H9 (cell line): ENCODE results near the gene PPP1R13L. TPM values are rescaled to one million over a fixed set of nuclear protein-coding genes. Genes with fewer than 3 reads are reported as not detected.

Experiments
- DNase-seq: peaks from one replicate; pipeline ENCODE4 v3.0.0-alpha.2; 2017
- H2AFZ ChIP-seq: one replicate; pipeline ENCODE4 v1.6.1; 2013; ENCODE audit warnings: mild to moderate bottlenecking, low read length, control low read depth, moderate library complexity
- H2AK5ac ChIP-seq: 2 replicates; pipeline ENCODE4 v1.6.1; 2013; ENCODE audit warnings: low read length, control low read depth, mixed read lengths; ENCODE audit not compliant: insufficient read length
- H2BK120ac ChIP-seq: one replicate; pipeline ENCODE4 v1.6.1; 2013; ENCODE audit warnings: low read depth, mild to moderate bottlenecking, low read length, control low read depth, inconsistent platforms; ENCODE audit not compliant: poor library complexity, severe bottlenecking
- H2BK12ac ChIP-seq: 2 replicates; pipeline ENCODE4 v1.6.1; 2013; ENCODE audit warnings: low read length, control low read depth, mixed read lengths, low read depth; ENCODE audit not compliant: insufficient read length
- H2BK15ac ChIP-seq: 2 replicates; pipeline ENCODE4 v1.6.1; 2013; ENCODE audit warnings: low read depth, low read length, control low read depth
- H2BK20ac ChIP-seq: one replicate; pipeline ENCODE4 v1.6.1; 2013; ENCODE audit warnings: low read depth, mild to moderate bottlenecking, low read length, control low read depth, inconsistent platforms; ENCODE audit not compliant: poor library complexity, severe bottlenecking
- H2BK5ac ChIP-seq: 2 replicates; pipeline ENCODE4 v1.6.1; 2013; ENCODE audit warnings: low read length, control low read depth, mixed read lengths; ENCODE audit not compliant: insufficient read length
- H3K14ac ChIP-seq: 2 replicates; pipeline ENCODE4 v1.6.1; 2013; ENCODE audit warnings: low read length, control low read depth; ENCODE audit not compliant: insufficient read depth
- H3K18ac ChIP-seq: 2 replicates; pipeline ENCODE4 v1.6.1; 2013; ENCODE audit warnings: low read depth, mild to moderate bottlenecking, mixed read lengths, low read length, control low read depth; ENCODE audit not compliant: insufficient read length
- H3K23ac ChIP-seq: 2 replicates; pipeline ENCODE4 v1.6.1; 2013; ENCODE audit warnings: low read length, control low read depth, mixed read lengths, low read depth; ENCODE audit not compliant: insufficient read length
- H3K23me2 ChIP-seq: 2 replicates; pipeline ENCODE4 v1.6.1; 2013; ENCODE audit warnings: low read depth, mild to moderate bottlenecking, mixed read lengths, low read length, control low read depth; ENCODE audit not compliant: insufficient read length, poor library complexity, severe bottlenecking
- H3K27ac ChIP-seq: 2 replicates; pipeline ENCODE4 v1.5.1; 2013; ENCODE audit warnings: low read length, control low read depth, mixed read lengths, low read depth; ENCODE audit not compliant: insufficient read length
- H3K27me3 ChIP-seq: 2 replicates; pipeline ENCODE4 v1.6.1; 2013; ENCODE audit warnings: low read length, control low read depth, inconsistent platforms; ENCODE audit not compliant: insufficient read depth
- H3K4ac ChIP-seq: 2 replicates; pipeline ENCODE4 v1.6.1; 2013; ENCODE audit warnings: low read depth, mild to moderate bottlenecking, control low read depth, inconsistent platforms, low read length, moderate library complexity
- H3K4me1 ChIP-seq: 2 replicates; pipeline ENCODE4 v1.6.1; 2013; ENCODE audit warnings: low read length, control low read depth, inconsistent platforms; ENCODE audit not compliant: insufficient read depth
- H3K4me2 ChIP-seq: 2 replicates; pipeline ENCODE4 v1.6.1; 2013; ENCODE audit warnings: low read length, control low read depth, mixed read lengths; ENCODE audit not compliant: insufficient read length, insufficient read depth
- H3K56ac ChIP-seq: 2 replicates; pipeline ENCODE4 v1.6.1; 2013; ENCODE audit warnings: low read depth, mild to moderate bottlenecking, mixed read lengths, low read length, control low read depth; ENCODE audit not compliant: insufficient read length
- H3K79me1 ChIP-seq: 2 replicates; pipeline ENCODE4 v1.6.1; 2013; ENCODE audit warnings: low read depth, mild to moderate bottlenecking, moderate library complexity, low read length, control low read depth, inconsistent platforms; ENCODE audit not compliant: insufficient read depth, poor library complexity, severe bottlenecking
- H3K79me2 ChIP-seq: 2 replicates; pipeline ENCODE4 v1.6.1; 2013; ENCODE audit warnings: low read length, control low read depth, inconsistent platforms; ENCODE audit not compliant: insufficient read depth
- H3K9ac ChIP-seq: 2 replicates; pipeline ENCODE4 v1.6.1; 2013; ENCODE audit warnings: low read length, control low read depth, mixed read lengths; ENCODE audit not compliant: insufficient read length; ENCODE audit errors: extremely low read depth
- H3K9me3 ChIP-seq: one replicate; pipeline ENCODE4 v1.6.1; 2013; ENCODE audit warnings: low read depth, low read length, inconsistent platforms; ENCODE audit not compliant: control insufficient read depth
- H3T11ph ChIP-seq: one replicate; pipeline ENCODE4 v1.6.1; 2013; ENCODE audit warnings: mild to moderate bottlenecking, low read length, control low read depth, inconsistent platforms
- H4K20me1 ChIP-seq: one replicate; pipeline ENCODE4 v1.6.1; 2013; ENCODE audit not compliant: control insufficient read depth, insufficient read length, insufficient read depth
- H4K5ac ChIP-seq: 2 replicates; pipeline ENCODE4 v1.6.1; 2013; ENCODE audit warnings: low read depth, mild to moderate bottlenecking, mixed read lengths, low read length, control low read depth; ENCODE audit not compliant: insufficient read length
- H4K8ac ChIP-seq: replicated peaks from 2 replicates; pipeline ENCODE4 v1.6.1; 2013; ENCODE audit warnings: low read length, control low read depth, mixed read lengths, low read depth; ENCODE audit not compliant: insufficient read length
- H4K91ac ChIP-seq: 2 replicates; pipeline ENCODE4 v1.6.1; 2013; ENCODE audit warnings: low read depth, mild to moderate bottlenecking, moderate library complexity, mixed read lengths, low read length, control low read depth; ENCODE audit not compliant: insufficient read length
- H3K27ac Mint-ChIP-seq, 3 experiments: 2 replicates in 2 of 3; 3 replicates in 1 of 3; pipeline ENCODE4 v1.8.0; 2020 to 2021; ENCODE audit warnings: mixed read lengths in 3 of 3, mild to moderate bottlenecking in 1 of 3, moderate library complexity in 1 of 3
- H3K27me3 Mint-ChIP-seq: 2 replicates; pipeline ENCODE4 v1.8.0; 2021; ENCODE audit warnings: low read depth, mild to moderate bottlenecking, moderate library complexity, mixed read lengths
- H3K36me3 Mint-ChIP-seq, 3 experiments: 2 replicates in 2 of 3; 3 replicates in 1 of 3; pipeline ENCODE4 v1.8.0; 2020 to 2021; ENCODE audit warnings: low read depth in 3 of 3, mixed read lengths in 3 of 3; ENCODE audit not compliant: insufficient read depth in 1 of 3
- H3K4me1 Mint-ChIP-seq, 2 experiments: 2 replicates each; pipeline ENCODE4 v1.8.0; 2020; ENCODE audit warnings: mixed read lengths in 2 of 2
- H3K4me3 Mint-ChIP-seq, 2 experiments: 2 replicates in 1 of 2; 3 replicates in 1 of 2; pipeline ENCODE4 v1.8.0; 2020 to 2021; ENCODE audit warnings: mild to moderate bottlenecking in 2 of 2, mixed read lengths in 2 of 2, moderate library complexity in 1 of 2
- H3K9me3 Mint-ChIP-seq, 2 experiments: 2 replicates in 1 of 2; 3 replicates in 1 of 2; pipeline ENCODE4 v1.8.0; 2020; ENCODE audit warnings: mild to moderate bottlenecking in 2 of 2, mixed read lengths in 2 of 2, moderate library complexity in 1 of 2
- WGBS: extraction: QIAGEN DNeasy Blood & Tissue Kit; methylation state at CpG from one replicate; pipeline ENCODE4 v1.1.7; 2013; ENCODE audit warnings: missing lambda C conversion rate, low lambda C conversion rate, mixed read lengths; ENCODE audit not compliant: insufficient read length; ENCODE audit errors: extremely low coverage; 5-methylcytosine and 5-hydroxymethylcytosine counted together
- total RNA-seq: library from RNA; stranded (reverse); gene quantifications from 2 replicates; pipeline ENCODE4 v1.2.1, GENCODE V29; 2021
- TF ChIP-seq, protein P1 (sequence below): fragments of 200-600 bp; sonication (generic); conservative IDR thresholded peaks from 3 replicates; pipeline ENCODE4 v1.8.0; 2021; ENCODE audit warnings: antibody characterized with exemption, mild to moderate bottlenecking

PPP1R13L gene
- total RNA-seq, 1 experiment from 2014 or later = 42.6 TPM

DNA sequence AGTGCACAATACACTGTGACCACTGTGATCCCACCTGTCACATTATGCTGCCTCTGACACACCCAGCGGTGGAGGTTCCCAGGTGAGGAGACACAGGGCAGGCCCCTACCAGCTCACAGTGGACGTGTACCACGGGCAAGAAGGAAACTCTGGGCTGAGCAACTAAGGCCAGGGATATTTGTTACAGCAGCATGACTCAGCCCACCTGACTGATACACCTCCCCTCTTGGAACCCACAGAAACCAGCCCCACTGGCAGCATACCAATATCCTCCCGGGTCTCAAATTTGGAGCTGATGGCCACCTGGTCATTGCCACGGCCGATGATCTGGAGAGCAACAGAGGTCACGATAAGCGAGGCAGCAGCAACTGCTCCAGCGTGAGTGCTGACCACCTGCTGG is 49.5 kb downstream of the PPP1R13L start:
- Histone ChIP-seq H2BK15ac (no peak overlapping the region), H3K23me2 (no peaks in the 10 kb centered on the region), H3K14ac (no peak overlapping the region; the same call in 1 of the 2 replicates), H3K4me1 (no peaks in the 10 kb centered on the region), H2AFZ (no peak overlapping the region), H2BK20ac (no peak overlapping the region), H2BK5ac (no peak overlapping the region), H3K9ac (no peak overlapping the region), H3K4ac (no peak overlapping the region), H3K27ac (no peak overlapping the region), H3K18ac (no peak overlapping the region), H3K79me1 (no peaks in the 10 kb centered on the region), H3K9me3 (no peaks in the 10 kb centered on the region), H4K5ac (no peak overlapping the region), H3K79me2 (no peaks in the 10 kb centered on the region), H2BK120ac (no peak overlapping the region), H3K23ac (no peak overlapping the region), H4K20me1 (no peaks in the 10 kb centered on the region), H2AK5ac (no peak overlapping the region), H3K56ac (no peak overlapping the region), H2BK12ac (no peak overlapping the region), H3K4me2 (no peak overlapping the region), H4K91ac (no peak overlapping the region), H3K27me3 (no peaks in the 10 kb centered on the region), H4K8ac (no peak overlapping the region), H3T11ph (no peak overlapping the region)
- TF ChIP-seq, protein P1, sequence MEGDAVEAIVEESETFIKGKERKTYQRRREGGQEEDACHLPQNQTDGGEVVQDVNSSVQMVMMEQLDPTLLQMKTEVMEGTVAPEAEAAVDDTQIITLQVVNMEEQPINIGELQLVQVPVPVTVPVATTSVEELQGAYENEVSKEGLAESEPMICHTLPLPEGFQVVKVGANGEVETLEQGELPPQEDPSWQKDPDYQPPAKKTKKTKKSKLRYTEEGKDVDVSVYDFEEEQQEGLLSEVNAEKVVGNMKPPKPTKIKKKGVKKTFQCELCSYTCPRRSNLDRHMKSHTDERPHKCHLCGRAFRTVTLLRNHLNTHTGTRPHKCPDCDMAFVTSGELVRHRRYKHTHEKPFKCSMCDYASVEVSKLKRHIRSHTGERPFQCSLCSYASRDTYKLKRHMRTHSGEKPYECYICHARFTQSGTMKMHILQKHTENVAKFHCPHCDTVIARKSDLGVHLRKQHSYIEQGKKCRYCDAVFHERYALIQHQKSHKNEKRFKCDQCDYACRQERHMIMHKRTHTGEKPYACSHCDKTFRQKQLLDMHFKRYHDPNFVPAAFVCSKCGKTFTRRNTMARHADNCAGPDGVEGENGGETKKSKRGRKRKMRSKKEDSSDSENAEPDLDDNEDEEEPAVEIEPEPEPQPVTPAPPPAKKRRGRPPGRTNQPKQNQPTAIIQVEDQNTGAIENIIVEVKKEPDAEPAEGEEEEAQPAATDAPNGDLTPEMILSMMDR = no peak
- Mint-ChIP-seq H3K4me3 (no peak overlapping the region), H3K9me3 (no peaks in the 10 kb centered on the region), H3K4me1 (no peaks in the 10 kb centered on the region), H3K36me3 (peaks cover 58 to 92% (median 88%) of the 10 kb centered on the region in 3 experiments; a peak in 6 of 7 replicates), H3K27me3 (no peaks in the 10 kb centered on the region; the same call in 1 of the 2 replicates), H3K27ac (no peak overlapping the region)
- WGBS = no CpG with 5 or more reads among the region's 9 CpGs
- no peak for DNase-seq
